IMR-90 (cell line): Measurements from ENCODE around the gene GSPT1.
A peak's percentile ranks its signal among the peaks of the same experiment; 100 is the strongest.

Experiments
- BHLHE40 ChIP-seq: fragments of 150-350 bp; IDR thresholded peaks from 2 replicates; pipeline ENCODE4 v1.6.1; 2016; ENCODE audit warnings: mild to moderate bottlenecking, low read depth, low read length
- CEBPB ChIP-seq: IDR thresholded peaks from 2 replicates; pipeline ENCODE4 v1.6.1; 2012; ENCODE audit warnings: low read depth, low read length, improper control_type of control experiment
- CHD1 ChIP-seq: IDR thresholded peaks from 2 replicates; pipeline ENCODE4 v1.6.1; 2012; ENCODE audit warnings: low read depth, low read length, improper control_type of control experiment
- CTCF ChIP-seq: conservative IDR thresholded peaks from 2 replicates; pipeline ENCODE4 v1.5.1; 2012; ENCODE audit warnings: mild to moderate bottlenecking, low read depth, low read length, improper control_type of control experiment
- MAFK ChIP-seq: IDR thresholded peaks from 2 replicates; pipeline ENCODE4 v1.6.1; 2012; ENCODE audit warnings: low read depth, low read length, improper control_type of control experiment
- MAZ ChIP-seq: IDR thresholded peaks from 2 replicates; pipeline ENCODE4 v1.6.1; 2012; ENCODE audit warnings: low read depth, mild to moderate bottlenecking, low read length, improper control_type of control experiment, moderate library complexity, borderline replicate concordance
- POLR2A ChIP-seq: IDR thresholded peaks from 2 replicates; pipeline ENCODE4 v1.6.1; 2012; ENCODE audit warnings: mild to moderate bottlenecking, low read depth, low read length
- RAD21 ChIP-seq: IDR thresholded peaks from 2 replicates; pipeline ENCODE4 v1.6.1; 2012; ENCODE audit warnings: low read length, improper control_type of control experiment
- RCOR1 ChIP-seq: IDR thresholded peaks from 2 replicates; pipeline ENCODE4 v1.6.1; 2012; ENCODE audit warnings: mild to moderate bottlenecking, low read length, improper control_type of control experiment; ENCODE audit not compliant: insufficient replicate concordance
- RFX5 ChIP-seq: IDR thresholded peaks from 2 replicates; pipeline ENCODE4 v1.8.0; 2012; ENCODE audit warnings: low read depth, mild to moderate bottlenecking, low read length, moderate library complexity
- SMC3 ChIP-seq: fragments of 150-350 bp; IDR thresholded peaks from 2 replicates; pipeline ENCODE4 v1.6.1; 2016; ENCODE audit warnings: low read depth, mild to moderate bottlenecking, antibody characterized with exemption, low read length, moderate library complexity
- TF ChIP-seq, protein P1 (sequence below): fragments of 150-350 bp; IDR thresholded peaks from 2 replicates; pipeline ENCODE4 v1.6.1; 2017; ENCODE audit warnings: mild to moderate bottlenecking, antibody characterized with exemption, low read length, low read depth
- TF ChIP-seq, protein P2 (sequence below): fragments of 150-350 bp; IDR thresholded peaks from 2 replicates; pipeline ENCODE4 v1.6.1; 2016; ENCODE audit warnings: low read depth, mild to moderate bottlenecking, low read length, moderate library complexity, borderline replicate concordance

DNA sequence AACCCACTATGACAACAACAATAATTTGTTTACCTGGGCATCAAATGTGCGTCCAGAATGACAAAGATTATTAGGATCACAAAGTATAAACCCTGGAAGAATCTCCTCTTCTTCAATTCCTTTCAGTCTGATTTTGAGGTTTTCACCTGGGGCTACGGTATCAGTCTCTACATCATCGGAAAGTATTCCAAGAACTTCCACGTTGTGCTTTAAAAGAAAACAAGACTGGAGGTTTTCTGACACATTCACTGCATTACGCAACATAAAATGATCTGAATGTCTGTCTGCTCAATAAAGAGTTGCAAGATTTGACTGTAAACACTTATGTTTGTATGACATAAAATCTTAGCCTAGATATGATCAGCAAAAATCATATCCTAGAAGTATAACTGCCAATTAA is 38.4 kb downstream of the GSPT1 start:
- no peak for TF ChIP-seq CTCF
- TF ChIP-seq, protein P1, sequence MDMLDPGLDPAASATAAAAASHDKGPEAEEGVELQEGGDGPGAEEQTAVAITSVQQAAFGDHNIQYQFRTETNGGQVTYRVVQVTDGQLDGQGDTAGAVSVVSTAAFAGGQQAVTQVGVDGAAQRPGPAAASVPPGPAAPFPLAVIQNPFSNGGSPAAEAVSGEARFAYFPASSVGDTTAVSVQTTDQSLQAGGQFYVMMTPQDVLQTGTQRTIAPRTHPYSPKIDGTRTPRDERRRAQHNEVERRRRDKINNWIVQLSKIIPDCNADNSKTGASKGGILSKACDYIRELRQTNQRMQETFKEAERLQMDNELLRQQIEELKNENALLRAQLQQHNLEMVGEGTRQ = no peak
- no peak for TF ChIP-seq SMC3
- TF ChIP-seq POLR2A = no peak
- TF ChIP-seq RFX5 = no peak
- TF ChIP-seq, protein P2, sequence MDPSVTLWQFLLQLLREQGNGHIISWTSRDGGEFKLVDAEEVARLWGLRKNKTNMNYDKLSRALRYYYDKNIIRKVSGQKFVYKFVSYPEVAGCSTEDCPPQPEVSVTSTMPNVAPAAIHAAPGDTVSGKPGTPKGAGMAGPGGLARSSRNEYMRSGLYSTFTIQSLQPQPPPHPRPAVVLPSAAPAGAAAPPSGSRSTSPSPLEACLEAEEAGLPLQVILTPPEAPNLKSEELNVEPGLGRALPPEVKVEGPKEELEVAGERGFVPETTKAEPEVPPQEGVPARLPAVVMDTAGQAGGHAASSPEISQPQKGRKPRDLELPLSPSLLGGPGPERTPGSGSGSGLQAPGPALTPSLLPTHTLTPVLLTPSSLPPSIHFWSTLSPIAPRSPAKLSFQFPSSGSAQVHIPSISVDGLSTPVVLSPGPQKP = no peak
- no peak for TF ChIP-seq RCOR1
- TF ChIP-seq CEBPB = peak; percentile 95
- TF ChIP-seq RAD21 = no peak
- TF ChIP-seq MAZ = no peak
- TF ChIP-seq CHD1 = no peak
- TF ChIP-seq BHLHE40 = no peak
- no peak for TF ChIP-seq MAFK
